Parathyroid adenoma (tissue), 2 donors: ENCODE data around the gene OLIG2.

ENCODE experiments used
- H2AFZ ChIP-seq: fragments of 300-600 bp; sonication (generic); one replicate; pipeline ENCODE4 v1.7.0; 2017; ENCODE audit warnings: antibody characterized with exemption, mild to moderate bottlenecking
- H3K27ac ChIP-seq: fragments of 300-600 bp; sonication (generic); one replicate; pipeline ENCODE4 v1.7.0; 2017
- H3K27me3 ChIP-seq: fragments of 300-600 bp; sonication (generic); one replicate; pipeline ENCODE4 v1.7.0; 2017; ENCODE audit warnings: low read length; ENCODE audit not compliant: control insufficient read depth, insufficient read depth
- H3K36me3 ChIP-seq: fragments of 300-600 bp; sonication (generic); one replicate; pipeline ENCODE4 v1.7.0; 2017; ENCODE audit warnings: low read length; ENCODE audit not compliant: control insufficient read depth, insufficient read depth
- H3K4me1 ChIP-seq: fragments of 300-600 bp; sonication (generic); one replicate; pipeline ENCODE4 v1.7.0; 2017; ENCODE audit warnings: control low read depth
- H3K4me2 ChIP-seq: fragments of 300-600 bp; sonication (generic); one replicate; pipeline ENCODE4 v1.7.0; 2017; ENCODE audit warnings: low read length
- H3K4me3 ChIP-seq: fragments of 300-600 bp; sonication (generic); one replicate; pipeline ENCODE4 v1.7.0; 2017; ENCODE audit warnings: low read depth, low read length
- H3K79me2 ChIP-seq: fragments of 300-600 bp; sonication (generic); one replicate; pipeline ENCODE4 v1.7.0; 2017; ENCODE audit warnings: control low read depth
- H3K9ac ChIP-seq: fragments of 300-600 bp; sonication (generic); one replicate; pipeline ENCODE4 v1.7.0; 2017; ENCODE audit warnings: mild to moderate bottlenecking
- H3K9me3 ChIP-seq: fragments of 300-600 bp; sonication (generic); one replicate; pipeline ENCODE4 v1.7.0; 2017; ENCODE audit warnings: low read length; ENCODE audit not compliant: control insufficient read depth
- CTCF ChIP-seq: fragments of 300-600 bp; sonication (generic); IDR thresholded peaks from one replicate; pipeline ENCODE4 v1.7.0; 2017; ENCODE audit warnings: antibody characterized with exemption, mild to moderate bottlenecking
- donor health status: primary hyperparathyroidism.

Gene OLIG2

GRCh38 chr21:32994305-32994704, 31.4 kb upstream of the OLIG2 start:
- H3K4me3 ChIP-seq, result no peak overlapping the region
- H2AFZ ChIP-seq, result no peak overlapping the region
- no peaks in the 10 kb centered on the region for H3K4me1 ChIP-seq
- H3K79me2 ChIP-seq, result no peaks in the 10 kb centered on the region
- H3K9ac ChIP-seq, result no peak overlapping the region
- H3K9me3 ChIP-seq, result no peaks in the 10 kb centered on the region
- no peaks in the 10 kb centered on the region for H3K27me3 ChIP-seq
- H3K4me2 ChIP-seq, result no peak overlapping the region
- H3K36me3 ChIP-seq, result no peaks in the 10 kb centered on the region
- no peak overlapping the region for H3K27ac ChIP-seq
- TF ChIP-seq CTCF, result no peak

- H2AFZ ChIP-seq, result no peak overlapping the region
- H3K27ac ChIP-seq, result no peak overlapping the region
- no peaks in the 10 kb centered on the region for H3K27me3 ChIP-seq
Measured at GRCh38 chr21:33007747-33008146, 18.0 kb upstream of the OLIG2 start.

GRCh38 chr21:33008333-33009051, 17.2 kb upstream of the OLIG2 start:
- Histone ChIP-seq H3K79me2 (no peaks in the 10 kb centered on the region), H3K9ac (no peak overlapping the region), H2AFZ (no peak overlapping the region), H3K27ac (no peak overlapping the region), H3K4me3 (no peak overlapping the region), H3K36me3 (no peaks in the 10 kb centered on the region), H3K27me3 (no peaks in the 10 kb centered on the region), H3K9me3 (no peaks in the 10 kb centered on the region), H3K4me1 (no peaks in the 10 kb centered on the region), H3K4me2 (no peak overlapping the region)
- no peak for TF ChIP-seq CTCF

More at GRCh38 chr21:33007747-33008146, 18.0 kb upstream of the OLIG2 start:
- no peaks in the 10 kb centered on the region for H3K9me3 ChIP-seq
- H3K4me2 ChIP-seq, result no peak overlapping the region
- TF ChIP-seq CTCF, result no peak
- H3K4me1 ChIP-seq, result no peaks in the 10 kb centered on the region
- H3K36me3 ChIP-seq, result no peaks in the 10 kb centered on the region
- H3K9ac ChIP-seq, result no peak overlapping the region
- H3K79me2 ChIP-seq, result no peaks in the 10 kb centered on the region
- no peak overlapping the region for H3K4me3 ChIP-seq

- no peak overlapping the region for H3K4me2 ChIP-seq
- H3K27me3 ChIP-seq, result no peaks in the 10 kb centered on the region
- H3K4me1 ChIP-seq, result no peaks in the 10 kb centered on the region
- H3K27ac ChIP-seq, result no peak overlapping the region
- no peak overlapping the region for H2AFZ ChIP-seq
- H3K9me3 ChIP-seq, result no peaks in the 10 kb centered on the region
- no peaks in the 10 kb centered on the region for H3K36me3 ChIP-seq
- no peak for TF ChIP-seq CTCF
- no peak overlapping the region for H3K4me3 ChIP-seq
- no peaks in the 10 kb centered on the region for H3K79me2 ChIP-seq
- H3K9ac ChIP-seq, result no peak overlapping the region
Measured at GRCh38 chr21:33010931-33011330, 14.8 kb upstream of the OLIG2 start.

GRCh38 chr21:33011462-33011861, 14.3 kb upstream of the OLIG2 start:
- no peaks in the 10 kb centered on the region for H3K27me3 ChIP-seq
- H3K27ac ChIP-seq, result no peak overlapping the region
- no peaks in the 10 kb centered on the region for H3K4me1 ChIP-seq
- H3K4me3 ChIP-seq, result no peak overlapping the region
- no peak overlapping the region for H3K4me2 ChIP-seq
- no peak overlapping the region for H2AFZ ChIP-seq
- TF ChIP-seq CTCF, result no peak
- no peak overlapping the region for H3K9ac ChIP-seq
- H3K79me2 ChIP-seq, result no peaks in the 10 kb centered on the region
- no peaks in the 10 kb centered on the region for H3K9me3 ChIP-seq
- H3K36me3 ChIP-seq, result no peaks in the 10 kb centered on the region
